NT2/D1 (cell line): ENCODE measurements around the gene TIMM13.
"Not testable (repeated sequence)": the region's sequence is repeated elsewhere in the genome, so short reads cannot be mapped to it uniquely, and the experiment has no call there.

Experiments used
- DNase-seq: peaks from one replicate; pipeline ENCODE4 v3.0.0-alpha.2; 2011; ENCODE audit warnings: low read depth, low spot score
- H3K27me3 ChIP-seq: 2 replicates; pipeline ENCODE4 v1.6.0; 2011; ENCODE audit warnings: mild to moderate bottlenecking; ENCODE audit not compliant: insufficient read length, insufficient read depth
- H3K36me3 ChIP-seq: 2 replicates; pipeline ENCODE4 v1.6.1; 2011; ENCODE audit warnings: mild to moderate bottlenecking, low read length, mixed read lengths; ENCODE audit not compliant: insufficient read depth, insufficient read length
- H3K4me1 ChIP-seq: 2 replicates; pipeline ENCODE4 v1.5.1; 2011; ENCODE audit not compliant: insufficient read depth, insufficient read length
- H3K4me3 ChIP-seq: 2 replicates; pipeline ENCODE4 v1.5.1; 2011; ENCODE audit warnings: low read depth; ENCODE audit not compliant: insufficient read length
- H3K9ac ChIP-seq: 2 replicates; pipeline ENCODE4 v1.6.0; 2011; ENCODE audit warnings: low read depth; ENCODE audit not compliant: insufficient read length
- H3K9me3 ChIP-seq: 2 replicates; pipeline ENCODE4 v1.5.1; 2011; ENCODE audit warnings: mild to moderate bottlenecking, low read length; ENCODE audit not compliant: insufficient read depth
- SUZ12 ChIP-seq: IDR thresholded peaks from 2 replicates; pipeline ENCODE4 v1.6.1; 2011; ENCODE audit not compliant: insufficient read length, insufficient read depth; ENCODE audit errors: extremely low read depth
- YY1 ChIP-seq: IDR thresholded peaks from 2 replicates; pipeline ENCODE4 v1.6.1; 2011; ENCODE audit not compliant: insufficient read length, insufficient read depth
- ZNF274 ChIP-seq: IDR thresholded peaks from 2 replicates; pipeline ENCODE4 v1.6.1; 2011; ENCODE audit warnings: mild to moderate bottlenecking, low read depth, low read length

Gene TIMM13

DNA sequence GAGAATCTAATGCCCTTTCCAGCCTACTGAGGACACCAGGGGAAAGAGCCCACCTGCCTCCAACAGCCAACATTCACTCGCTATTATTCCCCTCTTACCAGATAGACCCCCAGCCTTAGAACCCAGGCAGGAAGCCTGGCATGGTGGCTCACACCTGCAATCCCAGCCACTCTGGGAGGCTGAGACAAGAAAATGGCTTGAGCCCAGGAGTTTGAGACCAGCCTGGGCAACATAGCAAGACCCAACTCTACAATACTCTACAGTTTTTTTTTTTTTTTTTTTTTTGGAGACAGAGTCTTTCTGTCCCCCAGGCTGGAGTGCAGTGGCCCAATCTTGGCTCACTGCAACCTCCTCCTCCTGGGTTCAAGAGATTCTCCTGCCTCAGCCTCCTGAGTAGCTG lies 32.9 kb upstream of the TIMM13 start:
- H3K9ac ChIP-seq = no peak overlapping the region
- no peak overlapping the region for H3K4me3 ChIP-seq
- no peak for DNase-seq
- no peak for TF ChIP-seq SUZ12
- no peak for TF ChIP-seq ZNF274
- TF ChIP-seq YY1 = no peak
- H3K27me3 ChIP-seq = no peaks in the 10 kb centered on the region
- peaks cover 4% of the 10 kb centered on the region for H3K4me1 ChIP-seq
- peaks cover 6% of the 10 kb centered on the region for H3K36me3 ChIP-seq
- no peaks in the 10 kb centered on the region for H3K9me3 ChIP-seq

DNA sequence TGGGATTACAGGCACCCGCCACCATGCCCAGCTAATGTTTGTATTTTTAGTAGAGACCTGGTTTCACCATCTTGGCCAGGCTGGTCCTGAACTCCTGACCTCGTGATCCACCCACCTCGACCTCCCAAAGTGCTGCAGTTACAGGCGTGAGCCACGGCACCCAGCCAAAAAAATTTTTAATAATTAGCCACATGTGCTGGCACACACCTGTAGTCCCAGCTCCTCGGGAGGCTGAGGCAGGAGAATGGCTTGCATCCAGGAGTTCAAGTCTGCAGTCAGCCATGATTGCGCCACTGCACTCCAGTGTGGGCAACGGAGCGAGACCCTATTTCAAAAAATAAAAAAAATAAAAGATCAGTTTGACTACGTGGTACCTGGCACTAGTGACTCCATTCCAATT lies 31.4 kb upstream of the TIMM13 start:
- H3K4me1 ChIP-seq = peaks cover 12% of the 10 kb centered on the region
- not testable (repeated sequence) for DNase-seq, H3K9ac ChIP-seq, H3K4me3 ChIP-seq, H3K9me3 ChIP-seq, H3K27me3 ChIP-seq
- H3K36me3 ChIP-seq = peaks cover 18% of the 10 kb centered on the region

DNA sequence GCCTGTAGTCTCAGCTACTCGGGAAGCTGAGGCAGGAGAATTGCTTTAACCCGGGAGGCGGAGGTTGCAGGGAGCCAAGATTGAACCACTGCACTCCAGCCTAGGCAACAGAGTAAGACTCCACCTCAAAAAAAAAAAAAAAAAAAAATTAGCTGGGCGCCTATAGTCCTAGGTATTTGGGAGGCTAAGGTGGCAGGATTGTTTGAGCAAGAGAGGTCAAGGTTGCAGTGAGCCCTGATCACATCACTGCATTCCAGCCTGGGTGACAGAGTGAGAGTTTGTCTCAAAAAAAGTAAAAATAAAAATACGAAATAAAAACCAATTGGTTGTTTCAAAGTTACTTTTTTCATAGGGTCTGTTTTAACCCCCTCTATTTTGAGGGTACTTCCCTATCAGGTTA lies 30.7 kb upstream of the TIMM13 start:
- DNase-seq = no peak
- no peaks in the 10 kb centered on the region for H3K9me3 ChIP-seq
- H3K36me3 ChIP-seq = peaks cover 24% of the 10 kb centered on the region
- peaks cover 17% of the 10 kb centered on the region for H3K4me1 ChIP-seq
- H3K27me3 ChIP-seq = no peaks in the 10 kb centered on the region
- H3K4me3 ChIP-seq = no peak overlapping the region
- H3K9ac ChIP-seq = no peak overlapping the region
- TF ChIP-seq ZNF274 = no peak
- no peak for TF ChIP-seq SUZ12
- TF ChIP-seq YY1 = no peak

DNA sequence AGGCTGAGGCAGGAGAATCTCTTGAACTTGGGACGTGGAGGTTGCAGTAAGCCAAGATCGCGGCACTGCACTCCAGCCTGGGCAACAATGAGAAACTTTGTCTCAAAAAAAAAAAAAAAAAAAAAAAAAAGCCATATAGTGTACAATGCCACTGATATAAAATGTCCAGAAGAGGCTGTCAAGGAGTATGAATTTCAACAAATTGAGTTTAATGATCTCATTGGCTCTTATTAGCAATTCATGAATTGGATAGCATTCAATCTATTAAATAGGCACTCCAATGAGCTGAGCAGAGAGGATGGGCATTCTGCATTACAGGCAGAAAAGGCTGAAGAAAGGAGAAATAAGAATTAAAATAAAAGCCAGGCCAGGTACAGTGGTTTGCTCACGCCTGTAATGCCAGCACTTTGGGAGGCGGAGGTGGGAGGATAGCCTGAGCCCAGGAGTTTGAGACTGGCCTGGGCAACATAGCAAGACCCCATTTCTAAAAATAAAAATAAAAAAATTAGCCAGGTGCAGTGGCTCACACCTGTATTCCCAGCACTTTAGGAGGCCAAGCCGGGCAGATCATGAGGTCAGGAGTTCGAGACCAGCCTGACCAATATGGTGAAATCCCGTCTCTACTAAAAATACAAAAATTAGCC lies 30.1 kb upstream of the TIMM13 start:
- Histone ChIP-seq H3K27me3 (no peaks in the 10 kb centered on the region), H3K36me3 (peaks cover 28% of the 10 kb centered on the region), H3K4me1 (peaks cover 18% of the 10 kb centered on the region), H3K4me3 (no peak overlapping the region), H3K9ac (peak overlapping the region; percentile 100), H3K9me3 (no peaks in the 10 kb centered on the region)
- TF ChIP-seq ZNF274 = no peak
- TF ChIP-seq YY1 = no peak
- TF ChIP-seq SUZ12 = no peak
- no peak for DNase-seq

DNA sequence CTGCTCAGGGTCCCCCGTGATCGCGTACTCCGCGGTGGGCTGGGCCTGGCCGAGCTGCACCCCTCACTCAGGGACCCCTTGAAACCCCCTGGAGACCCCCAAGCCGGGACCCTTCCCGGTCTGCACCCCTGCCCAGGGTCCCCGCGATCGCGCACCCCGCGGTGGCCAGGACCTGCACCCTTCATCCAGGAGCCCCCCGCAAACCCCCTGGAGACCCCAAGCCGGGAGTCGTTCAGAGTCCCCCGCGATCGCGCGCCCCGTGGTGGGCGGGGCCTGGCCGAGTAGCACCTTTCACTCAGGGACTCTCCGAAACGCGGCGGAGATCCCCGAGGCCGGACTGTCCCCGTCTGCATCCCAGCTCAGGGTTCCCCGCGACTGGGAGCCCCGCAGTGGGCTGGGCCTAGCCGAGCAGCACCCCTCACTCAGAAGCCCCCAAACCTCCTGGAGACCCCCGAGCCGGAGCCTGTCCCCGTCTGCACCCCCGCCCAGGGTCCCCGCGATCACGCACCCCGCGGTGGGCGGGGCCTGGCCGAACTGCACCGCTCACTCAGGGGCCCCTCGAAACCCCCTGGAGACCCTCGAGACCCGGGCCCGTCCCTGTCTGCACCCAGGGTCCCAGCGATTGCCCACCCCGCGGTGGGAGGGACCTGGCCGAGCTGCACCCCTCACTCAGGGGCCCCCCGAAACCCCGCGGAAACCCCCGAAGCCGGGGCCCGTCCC lies 28.6 kb upstream of the TIMM13 start:
- peak overlapping the region; percentile 100 for H3K9ac ChIP-seq
- peaks cover 23% of the 10 kb centered on the region for H3K4me1 ChIP-seq
- no peaks in the 10 kb centered on the region for H3K27me3 ChIP-seq
- H3K9me3 ChIP-seq = no peaks in the 10 kb centered on the region
- no peak for DNase-seq
- H3K36me3 ChIP-seq = peaks cover 41% of the 10 kb centered on the region
- peak overlapping the region; percentile 99 for H3K4me3 ChIP-seq
- TF ChIP-seq SUZ12 = no peak
- no peak for TF ChIP-seq YY1
- TF ChIP-seq ZNF274 = no peak

DNA sequence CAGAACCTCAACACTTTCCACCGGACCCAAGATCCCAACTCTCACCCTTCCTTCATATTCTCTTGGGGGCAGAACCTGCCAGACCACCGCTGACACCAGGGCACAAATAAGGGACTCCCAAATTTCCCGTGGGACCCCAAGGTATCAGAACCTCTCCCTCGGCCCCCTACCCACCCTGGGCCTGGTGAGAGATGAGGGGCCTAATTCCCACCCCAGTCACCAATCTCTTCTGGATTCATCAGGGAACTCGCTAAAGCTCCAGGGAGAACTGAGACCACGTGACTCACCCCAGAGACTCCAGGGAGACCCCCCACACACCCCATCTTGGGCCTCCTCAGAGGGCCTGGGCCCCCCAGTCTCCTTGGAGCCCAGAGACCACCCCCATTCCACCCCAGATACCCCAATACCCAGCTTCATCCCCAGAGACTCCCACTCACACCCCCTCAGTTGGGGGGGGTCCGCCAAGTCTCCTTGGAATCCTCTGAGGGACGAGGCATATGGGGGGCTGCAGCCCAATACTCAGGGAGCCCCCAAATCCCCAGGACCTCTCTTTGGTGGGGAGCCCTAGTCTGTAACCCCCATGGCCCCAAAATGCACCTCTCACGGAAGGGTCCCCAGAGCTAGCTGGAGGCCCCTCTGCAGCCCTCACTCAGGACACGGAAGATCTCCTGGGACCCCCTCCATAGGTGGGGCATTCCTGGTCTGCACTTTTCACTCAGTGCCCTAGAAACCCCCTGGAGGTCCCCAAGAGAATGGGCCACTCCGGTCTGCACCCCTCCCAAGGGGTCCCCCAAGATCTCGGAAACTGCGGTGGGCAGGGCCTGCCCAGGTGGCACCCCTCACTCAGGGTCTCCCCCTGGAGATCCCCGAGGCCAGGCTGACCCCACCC lies 27.8 kb upstream of the TIMM13 start:
- H3K9ac ChIP-seq = peak overlapping the region; percentile 100
- H3K27me3 ChIP-seq = no peaks in the 10 kb centered on the region
- no peak for DNase-seq
- no peaks in the 10 kb centered on the region for H3K9me3 ChIP-seq
- TF ChIP-seq YY1 (no peak), SUZ12 (no peak)
- peaks cover 23% of the 10 kb centered on the region for H3K4me1 ChIP-seq
- peaks cover 48% of the 10 kb centered on the region for H3K36me3 ChIP-seq
- H3K4me3 ChIP-seq = peak overlapping the region; percentile 99
